ENCODE measurements around the gene FGF2.

The FGF2 gene

DNA sequence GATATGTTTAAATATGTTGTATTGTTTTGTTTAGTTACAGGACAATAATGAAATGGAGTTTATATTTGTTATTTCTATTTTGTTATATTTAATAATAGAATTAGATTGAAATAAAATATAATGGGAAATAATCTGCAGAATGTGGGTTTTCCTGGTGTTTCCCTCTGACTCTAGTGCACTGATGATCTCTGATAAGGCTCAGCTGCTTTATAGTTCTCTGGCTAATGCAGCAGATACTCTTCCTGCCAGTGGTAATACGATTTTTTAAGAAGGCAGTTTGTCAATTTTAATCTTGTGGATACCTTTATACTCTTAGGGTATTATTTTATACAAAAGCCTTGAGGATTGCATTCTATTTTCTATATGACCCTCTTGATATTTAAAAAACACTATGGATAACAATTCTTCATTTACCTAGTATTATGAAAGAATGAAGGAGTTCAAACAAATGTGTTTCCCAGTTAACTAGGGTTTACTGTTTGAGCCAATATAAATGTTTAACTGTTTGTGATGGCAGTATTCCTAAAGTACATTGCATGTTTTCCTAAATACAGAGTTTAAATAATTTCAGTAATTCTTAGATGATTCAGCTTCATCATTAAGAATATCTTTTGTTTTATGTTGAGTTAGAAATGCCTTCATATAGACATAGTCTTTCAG lies 68.8 kb downstream of the FGF2 start:
- TF ChIP-seq, protein P1, sequence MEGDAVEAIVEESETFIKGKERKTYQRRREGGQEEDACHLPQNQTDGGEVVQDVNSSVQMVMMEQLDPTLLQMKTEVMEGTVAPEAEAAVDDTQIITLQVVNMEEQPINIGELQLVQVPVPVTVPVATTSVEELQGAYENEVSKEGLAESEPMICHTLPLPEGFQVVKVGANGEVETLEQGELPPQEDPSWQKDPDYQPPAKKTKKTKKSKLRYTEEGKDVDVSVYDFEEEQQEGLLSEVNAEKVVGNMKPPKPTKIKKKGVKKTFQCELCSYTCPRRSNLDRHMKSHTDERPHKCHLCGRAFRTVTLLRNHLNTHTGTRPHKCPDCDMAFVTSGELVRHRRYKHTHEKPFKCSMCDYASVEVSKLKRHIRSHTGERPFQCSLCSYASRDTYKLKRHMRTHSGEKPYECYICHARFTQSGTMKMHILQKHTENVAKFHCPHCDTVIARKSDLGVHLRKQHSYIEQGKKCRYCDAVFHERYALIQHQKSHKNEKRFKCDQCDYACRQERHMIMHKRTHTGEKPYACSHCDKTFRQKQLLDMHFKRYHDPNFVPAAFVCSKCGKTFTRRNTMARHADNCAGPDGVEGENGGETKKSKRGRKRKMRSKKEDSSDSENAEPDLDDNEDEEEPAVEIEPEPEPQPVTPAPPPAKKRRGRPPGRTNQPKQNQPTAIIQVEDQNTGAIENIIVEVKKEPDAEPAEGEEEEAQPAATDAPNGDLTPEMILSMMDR (IDR thresholded peaks at IDR 0.05; ENCODE audit: low read depth, low read length): no peak
- DNase-seq (ENCODE audit: extremely low read depth, low read depth): no peak

DNA sequence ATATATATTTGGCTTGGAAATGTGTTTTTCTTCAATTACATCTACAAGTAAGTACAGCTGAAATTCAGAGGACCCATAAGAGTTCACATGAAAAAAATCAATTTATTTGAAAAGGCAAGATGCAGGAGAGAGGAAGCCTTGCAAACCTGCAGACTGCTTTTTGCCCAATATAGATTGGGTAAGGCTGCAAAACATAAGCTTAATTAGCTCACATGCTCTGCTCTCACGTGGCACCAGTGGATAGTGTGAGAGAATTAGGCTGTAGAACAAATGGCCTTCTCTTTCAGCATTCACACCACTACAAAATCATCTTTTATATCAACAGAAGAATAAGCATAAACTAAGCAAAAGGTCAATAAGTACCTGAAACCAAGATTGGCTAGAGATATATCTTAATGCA lies 69.6 kb downstream of the FGF2 start:
- DNase-seq (ENCODE audit: extremely low read depth, low read depth): no peak
- TF ChIP-seq, protein P1 (IDR thresholded peaks at IDR 0.05; ENCODE audit: low read depth, low read length): no peak

DNA sequence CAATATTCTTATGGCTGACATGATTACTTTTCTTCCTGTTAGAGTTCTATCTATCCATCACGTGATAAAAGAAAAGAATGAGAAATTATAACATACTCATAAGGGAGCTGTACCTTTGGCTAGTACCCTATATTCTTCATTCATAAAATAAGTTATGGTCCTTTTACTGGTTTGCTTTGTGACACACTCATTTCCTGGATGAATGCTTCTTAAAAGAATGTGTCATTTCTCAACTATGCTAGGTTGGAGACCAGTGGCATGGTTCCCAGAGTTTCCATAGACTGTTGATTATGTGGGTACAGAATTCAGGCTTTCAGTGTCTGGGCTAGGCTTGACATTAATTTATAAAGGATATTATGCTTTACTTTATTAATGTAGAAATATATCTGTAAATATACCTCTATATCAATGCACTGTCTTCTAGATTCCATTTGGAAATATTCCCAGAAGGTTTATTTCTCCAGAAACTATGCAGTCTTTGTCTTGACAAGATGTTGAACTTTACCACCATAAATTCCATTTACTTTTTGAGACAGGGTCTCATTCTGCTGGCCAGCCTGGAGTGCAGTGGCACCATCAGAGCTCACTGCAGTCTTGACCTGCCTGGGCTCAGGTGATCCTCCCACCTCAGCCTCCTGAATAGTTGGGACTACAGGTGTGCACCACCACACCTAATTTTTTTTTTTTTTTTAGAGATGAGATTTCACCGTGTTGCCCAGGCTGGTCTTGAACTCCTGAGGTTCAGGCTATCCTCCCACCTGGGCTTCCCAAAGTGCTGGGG lies 71.9 kb downstream of the FGF2 start:
- no peak for DNase-seq (ENCODE audit: extremely low read depth, low read depth)
- TF ChIP-seq, protein P1 (IDR thresholded peaks at IDR 0.05; ENCODE audit: low read depth, low read length): no peak

DNA sequence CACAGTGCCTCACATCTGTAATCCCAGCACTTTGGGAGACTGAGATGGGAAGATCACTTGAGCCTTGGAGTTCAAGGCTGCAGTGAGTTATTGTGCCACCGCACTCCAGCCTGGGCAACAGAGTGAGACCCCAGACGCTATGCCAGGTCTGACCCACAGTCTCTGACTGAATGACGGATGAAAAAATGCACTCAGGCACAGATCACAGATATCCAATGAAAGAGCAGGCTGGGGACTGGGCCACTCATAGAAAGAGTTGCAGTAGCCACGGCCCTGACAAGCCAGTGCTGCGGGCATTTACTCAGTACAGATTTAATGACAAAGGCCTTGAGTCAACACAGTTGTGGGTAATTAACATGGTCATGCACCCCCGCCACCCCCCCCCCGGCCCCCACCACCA lies 73.1 kb downstream of the FGF2 start:
- DNase-seq (ENCODE audit: extremely low read depth, low read depth): no peak
- TF ChIP-seq, protein P1 (IDR thresholded peaks at IDR 0.05; ENCODE audit: low read depth, low read length): no peak

DNA sequence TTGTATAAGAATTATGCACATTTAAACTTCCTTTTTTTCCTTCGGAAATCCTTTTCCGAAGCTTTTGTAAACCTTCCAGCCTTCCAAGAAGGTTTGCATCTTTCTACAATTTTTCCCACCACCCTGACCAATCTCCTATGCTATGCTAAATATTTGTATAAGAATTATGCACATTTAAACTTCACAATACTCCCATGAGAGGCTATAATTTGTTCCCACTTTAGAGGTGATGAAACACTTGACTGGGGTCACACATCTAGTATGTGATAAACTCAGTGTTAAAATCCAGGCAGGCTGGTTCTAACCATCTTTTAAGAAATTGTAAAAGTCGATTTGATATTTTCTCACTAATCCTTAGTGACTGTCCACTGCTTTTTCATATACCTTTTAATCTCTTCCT lies 73.7 kb downstream of the FGF2 start:
- DNase-seq (ENCODE audit: extremely low read depth, low read depth): no peak
- TF ChIP-seq, protein P1 (IDR thresholded peaks at IDR 0.05; ENCODE audit: low read depth, low read length): no peak

DNA sequence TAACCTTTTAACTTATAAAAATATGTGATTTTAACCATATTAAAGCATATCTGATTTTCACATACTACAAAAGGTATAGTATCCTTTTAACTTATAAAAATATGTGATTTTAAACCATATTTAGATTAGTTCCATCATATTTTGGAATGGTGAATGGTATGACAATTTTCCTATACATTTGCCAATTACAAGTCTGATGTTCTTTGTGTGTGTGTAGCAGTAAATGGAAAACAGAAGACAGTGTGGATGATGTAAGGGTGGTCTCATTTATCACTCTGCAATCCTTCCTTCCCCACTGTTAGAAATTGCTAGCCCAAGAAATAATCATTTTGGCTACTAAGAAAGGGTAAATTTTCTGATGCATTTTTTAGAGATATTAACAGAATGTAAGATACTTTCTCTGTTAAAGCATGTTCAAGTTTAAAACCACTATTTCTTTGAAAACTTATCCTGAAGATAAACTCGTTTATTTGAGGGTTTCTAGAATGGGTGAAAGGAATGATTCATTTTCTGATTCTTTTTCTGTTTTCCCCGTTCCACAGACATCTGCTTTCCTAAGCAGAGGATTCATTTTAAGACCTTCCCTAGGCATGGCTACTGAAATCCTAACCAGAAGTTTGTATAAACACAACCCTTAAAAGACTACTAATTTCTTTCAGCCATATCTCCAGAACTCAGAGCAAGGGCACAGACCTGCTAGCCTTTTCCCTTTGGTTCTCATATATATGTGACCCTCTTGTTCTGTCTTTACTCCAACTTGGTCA lies 74.8 kb downstream of the FGF2 start:
- no peak for DNase-seq (ENCODE audit: extremely low read depth, low read depth)
- TF ChIP-seq, protein P1 (IDR thresholded peaks at IDR 0.05; ENCODE audit: low read depth, low read length): no peak

Measured in AG09319 (cell line).